Stomach (tissue), 9 donors: ENCODE results near the gene GRM4. TPM values are rescaled to one million over a fixed set of nuclear protein-coding genes. Genes with fewer than 3 reads are reported as not detected.

Experiments used
- DNase-seq, 2 donors: peaks; one replicate each; pipeline versions ENCODE4 v3.0.0 to v3.0.0-alpha.2; 2013 to 2019
- H3K27ac ChIP-seq, 5 donors: fragments of 200-600 bp in 4 of 5; sonication (generic) in 4 of 5; one replicate each; pipeline ENCODE4 v1.5.1; 2013 to 2019; ENCODE audit warnings: mild to moderate bottlenecking in 1 of 5, moderate library complexity in 1 of 5
- H3K27me3 ChIP-seq, 3 donors: fragments of 200-600 bp; sonication (generic); one replicate each; pipeline ENCODE4 v1.5.1; 2017 to 2019; ENCODE audit warnings: mixed run types in 1 of 3
- H3K36me3 ChIP-seq, 4 donors: fragments of 200-600 bp; sonication (generic); 1 replicate in 3 of 4; 2 replicates in 1 of 4; pipeline ENCODE4 v1.5.1; 2016 to 2019
- H3K4me1 ChIP-seq, 4 donors: fragments of 200-600 bp; sonication (generic); one replicate each; pipeline ENCODE4 v1.5.1; 2016 to 2019
- H3K4me3 ChIP-seq, 4 donors: fragments of 200-600 bp; sonication (generic) in 3 of 4; one replicate each; pipeline ENCODE4 v1.5.1; 2016 to 2019; ENCODE audit warnings: mild to moderate bottlenecking in 1 of 4
- H3K9me3 ChIP-seq, 4 donors: fragments of 200-600 bp; sonication (generic); one replicate each; pipeline ENCODE4 v1.5.1; 2016 to 2019
- EP300 ChIP-seq: sonication (generic); formaldehyde crosslinking; IDR thresholded peaks from one replicate; pipeline ENCODE4 v1.6.1; 2017; ENCODE audit warnings: antibody characterized with exemption
- POLR2A ChIP-seq, 4 donors: fragments of 450-650 bp; IDR thresholded peaks; one replicate each; pipeline ENCODE4 v1.6.1; 2016; ENCODE audit warnings: antibody characterized with exemption in 4 of 4, control low read depth in 2 of 4, mild to moderate bottlenecking in 1 of 4, moderate library complexity in 1 of 4
- POLR2AphosphoS5 ChIP-seq, 3 donors: sonication (generic); formaldehyde crosslinking; IDR thresholded peaks; one replicate each; pipeline ENCODE4 v1.6.1; 2016; ENCODE audit warnings: antibody characterized with exemption in 3 of 3
- WGBS, 5 donors: extraction: QIAGEN DNeasy Blood & Tissue Kit in 3 of 5; methylation state at CpG; one replicate each; pipeline versions ENCODE4 v1.1.5 to v1.1.7; 2013 to 2018; 5-methylcytosine and 5-hydroxymethylcytosine counted together
- intact Hi-C: fragments of 100-400 bp; cut with DNase I; formaldehyde crosslinking; loops from one replicate; pipeline ENCODE4 v1.15.1; 2023; ENCODE audit warnings: low total_unique reads
- polyA plus RNA-seq, 3 donors: library from polyadenylated mRNA; stranded (reverse); fragments of 200-250 nt; gene quantifications; one replicate each; pipeline ENCODE4 v1.2.3, GENCODE V29; 2013
- total RNA-seq, 5 donors: library from RNA; depleted of rRNA; stranded (reverse); fragments of >200 nt; gene quantifications; one replicate each; pipeline versions ENCODE4 v1.1.0 to v1.2.3, GENCODE V29; 2014 to 2016
- TF ChIP-seq, protein P1 (sequence below), 7 experiments: fragments of 450-650 bp in 4 of 7; fragments of 200-600 bp in 3 of 7; sonication (generic) in 3 of 7; IDR thresholded peaks; one replicate each; pipeline ENCODE4 v1.5.1; 2016 to 2019; ENCODE audit warnings: antibody characterized with exemption in 7 of 7, control low read depth in 2 of 7, mild to moderate bottlenecking in 1 of 7
- donor health status: healthy with polysubstance abuse.
- donor health status: Bipolar disorder and iron deficiency.
- donor health status: healthy.

Gene GRM4
- total and polyA plus RNA-seq, 8 donors, result 0.55 TPM; not detected in 7

DNA sequence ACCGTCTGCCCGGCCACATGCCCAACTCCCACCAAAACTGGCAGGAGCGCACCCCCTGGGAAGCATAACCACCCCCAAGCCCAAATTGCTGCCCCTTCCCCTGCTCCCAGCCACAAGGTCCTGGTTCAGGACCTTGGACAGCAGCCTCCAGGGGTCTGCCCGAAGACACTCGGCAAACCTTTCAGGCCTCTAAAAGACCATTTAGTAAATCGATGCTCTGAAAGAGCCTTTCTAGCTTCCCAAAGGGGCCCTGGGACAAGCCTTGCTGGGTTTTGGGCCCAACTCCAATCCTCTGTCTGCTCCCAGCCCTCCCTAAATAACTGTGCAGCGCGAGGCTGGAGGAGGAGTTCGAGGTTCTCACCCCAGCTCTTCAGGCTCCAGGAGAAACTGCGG lies 30.5 kb downstream of the GRM4 start:
- intact Hi-C loops, result no loop called here
- TF ChIP-seq POLR2A (IDR thresholded peaks at IDR 0.05), result no peak
- no peak for TF ChIP-seq EP300
- no peak for TF ChIP-seq POLR2AphosphoS5 (IDR thresholded peaks at IDR 0.05)
- TF ChIP-seq, protein P1, sequence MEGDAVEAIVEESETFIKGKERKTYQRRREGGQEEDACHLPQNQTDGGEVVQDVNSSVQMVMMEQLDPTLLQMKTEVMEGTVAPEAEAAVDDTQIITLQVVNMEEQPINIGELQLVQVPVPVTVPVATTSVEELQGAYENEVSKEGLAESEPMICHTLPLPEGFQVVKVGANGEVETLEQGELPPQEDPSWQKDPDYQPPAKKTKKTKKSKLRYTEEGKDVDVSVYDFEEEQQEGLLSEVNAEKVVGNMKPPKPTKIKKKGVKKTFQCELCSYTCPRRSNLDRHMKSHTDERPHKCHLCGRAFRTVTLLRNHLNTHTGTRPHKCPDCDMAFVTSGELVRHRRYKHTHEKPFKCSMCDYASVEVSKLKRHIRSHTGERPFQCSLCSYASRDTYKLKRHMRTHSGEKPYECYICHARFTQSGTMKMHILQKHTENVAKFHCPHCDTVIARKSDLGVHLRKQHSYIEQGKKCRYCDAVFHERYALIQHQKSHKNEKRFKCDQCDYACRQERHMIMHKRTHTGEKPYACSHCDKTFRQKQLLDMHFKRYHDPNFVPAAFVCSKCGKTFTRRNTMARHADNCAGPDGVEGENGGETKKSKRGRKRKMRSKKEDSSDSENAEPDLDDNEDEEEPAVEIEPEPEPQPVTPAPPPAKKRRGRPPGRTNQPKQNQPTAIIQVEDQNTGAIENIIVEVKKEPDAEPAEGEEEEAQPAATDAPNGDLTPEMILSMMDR (IDR thresholded peaks at IDR 0.05), result no peak

DNA sequence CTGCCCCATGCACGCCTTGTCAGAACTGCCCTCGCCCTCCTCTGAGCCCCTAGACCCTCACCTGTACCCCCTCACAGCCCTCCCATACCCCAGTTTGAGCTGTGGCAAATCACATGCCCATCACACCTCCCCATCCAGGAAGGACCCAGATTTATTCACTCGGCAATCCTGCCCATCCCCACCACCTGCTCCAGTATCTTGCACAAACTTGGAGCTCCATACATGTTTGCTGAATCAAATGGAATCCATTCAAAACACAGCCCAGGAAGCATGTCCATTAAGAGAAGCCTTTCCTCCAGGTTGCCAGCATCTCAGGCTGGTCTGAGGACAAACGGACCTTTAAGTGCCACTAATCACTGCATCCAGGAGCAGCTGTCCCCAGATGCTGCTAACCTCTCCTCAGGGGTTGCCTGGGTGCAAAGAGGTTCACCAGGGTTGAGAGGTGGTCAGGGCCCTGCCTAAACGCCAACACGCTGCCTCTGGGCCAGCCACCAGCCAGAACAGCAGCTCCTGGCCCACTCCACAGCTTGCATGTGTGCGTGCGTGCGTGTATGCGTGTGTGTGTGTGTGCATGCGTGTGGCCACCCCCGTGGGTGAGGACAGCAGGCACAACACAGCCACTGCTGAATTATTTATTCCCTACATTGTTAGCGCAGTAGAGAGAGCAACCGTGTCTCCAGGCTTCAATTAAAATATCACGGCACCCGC lies 31.0 kb downstream of the GRM4 start:
- DNase-seq, result no peak
- intact Hi-C loops, result no loop called here

More for the DNA sequence above, 30.5 kb downstream of the GRM4 start:
- 33 to 51% (median 44%) methylated on average over 10 of the region's 10 CpGs for WGBS, 5 donors
- H3K36me3 ChIP-seq, result no peaks in the 10 kb centered on the region
- peaks cover 0 to 70% (median 16%) of the 10 kb centered on the region in 3 donors for H3K27me3 ChIP-seq
- no peak overlapping the region for H3K27ac ChIP-seq
- peak in 1 of 2 donors; percentile 76 for DNase-seq
- no peaks in the 10 kb centered on the region for H3K9me3 ChIP-seq
- H3K4me1 ChIP-seq, result no peaks in the 10 kb centered on the region
- no peak overlapping the region for H3K4me3 ChIP-seq

DNA sequence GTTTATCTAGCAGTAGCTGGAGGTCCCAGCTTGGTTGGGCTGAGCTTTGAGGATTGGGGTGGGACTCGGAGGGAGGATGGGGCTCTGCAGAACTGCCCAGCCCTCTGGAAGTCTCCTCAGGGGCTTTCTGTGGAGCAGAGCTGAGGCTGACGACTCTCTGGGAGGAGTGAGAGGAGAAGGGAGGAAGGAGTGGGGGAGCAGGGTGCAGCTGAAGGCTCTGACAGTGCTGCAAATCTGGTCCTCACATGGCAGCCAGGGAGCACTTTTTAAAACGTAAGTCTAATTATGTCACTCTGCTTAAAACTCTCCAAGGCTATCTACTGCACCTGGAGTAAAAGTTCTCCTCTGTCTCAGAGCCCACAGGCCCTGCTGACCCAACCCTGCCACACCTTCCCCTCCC lies 32.4 kb downstream of the GRM4 start:
- H3K27me3 ChIP-seq, result peaks cover 0 to 76% (median 17%) of the 10 kb centered on the region in 3 donors
- WGBS, 5 donors, result 30 to 51% (median 39%) methylated on average over 3 of the region's 3 CpGs
- no peaks in the 10 kb centered on the region for H3K9me3 ChIP-seq
- H3K4me3 ChIP-seq, result no peak overlapping the region
- H3K4me1 ChIP-seq, result no peaks in the 10 kb centered on the region
- no peak overlapping the region for H3K27ac ChIP-seq
- intact Hi-C loops, result no loop called here
- TF ChIP-seq, protein P1 (IDR thresholded peaks at IDR 0.05), result no peak
- TF ChIP-seq EP300 (no peak), POLR2AphosphoS5 (IDR thresholded peaks at IDR 0.05) (no peak), POLR2A (IDR thresholded peaks at IDR 0.05) (no peak)
- no peaks in the 10 kb centered on the region for H3K36me3 ChIP-seq
- DNase-seq, result no peak

More for the DNA sequence above, 31.0 kb downstream of the GRM4 start:
- Histone ChIP-seq H3K9me3 (no peaks in the 10 kb centered on the region), H3K4me1 (no peaks in the 10 kb centered on the region), H3K27ac (no peak overlapping the region), H3K4me3 (no peak overlapping the region), H3K36me3 (no peaks in the 10 kb centered on the region), H3K27me3 (peaks cover 0 to 75% (median 17%) of the 10 kb centered on the region in 3 donors)
- WGBS, 5 donors, result 62 to 73% (median 67%) methylated on average over 13 to 16 of the region's 16 CpGs
- no peak for TF ChIP-seq POLR2AphosphoS5 (IDR thresholded peaks at IDR 0.05)
- no peak for TF ChIP-seq POLR2A (IDR thresholded peaks at IDR 0.05)

DNA sequence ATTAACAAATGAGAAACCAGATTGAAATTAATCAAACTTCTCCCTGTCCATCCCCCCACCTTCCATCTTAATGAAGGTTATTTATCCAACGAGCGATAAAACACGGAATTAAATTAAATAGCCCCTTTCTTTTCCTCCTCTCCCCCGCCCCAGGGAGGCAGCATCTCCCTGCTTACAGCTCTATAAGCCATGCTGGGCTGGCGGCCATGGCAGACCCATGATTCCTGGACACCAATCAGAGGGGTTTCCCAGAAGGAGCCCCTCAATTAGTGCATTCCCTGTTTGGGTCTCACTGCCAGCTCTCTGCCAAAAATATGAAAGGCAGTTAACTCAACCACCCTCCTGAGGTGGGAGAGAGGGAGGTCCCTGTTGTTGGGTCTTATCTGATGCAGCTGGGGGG lies 33.8 kb downstream of the GRM4 start:
- H3K36me3 ChIP-seq, result no peaks in the 10 kb centered on the region
- no peaks in the 10 kb centered on the region for H3K9me3 ChIP-seq
- no peak for DNase-seq
- WGBS, 5 donors, result 50 to 62% (median 59%) methylated on average over 4 to 5 of the region's 5 CpGs
- peaks cover 0 to 70% (median 17%) of the 10 kb centered on the region in 3 donors for H3K27me3 ChIP-seq
- TF ChIP-seq EP300 (no peak), POLR2AphosphoS5 (IDR thresholded peaks at IDR 0.05) (no peak), POLR2A (IDR thresholded peaks at IDR 0.05) (no peak)
- TF ChIP-seq, protein P1 (IDR thresholded peaks at IDR 0.05), result no peak
- no peak overlapping the region for H3K4me3 ChIP-seq
- H3K4me1 ChIP-seq, result no peaks in the 10 kb centered on the region
- intact Hi-C loops, result no loop called here
- H3K27ac ChIP-seq, result no peak overlapping the region

DNA sequence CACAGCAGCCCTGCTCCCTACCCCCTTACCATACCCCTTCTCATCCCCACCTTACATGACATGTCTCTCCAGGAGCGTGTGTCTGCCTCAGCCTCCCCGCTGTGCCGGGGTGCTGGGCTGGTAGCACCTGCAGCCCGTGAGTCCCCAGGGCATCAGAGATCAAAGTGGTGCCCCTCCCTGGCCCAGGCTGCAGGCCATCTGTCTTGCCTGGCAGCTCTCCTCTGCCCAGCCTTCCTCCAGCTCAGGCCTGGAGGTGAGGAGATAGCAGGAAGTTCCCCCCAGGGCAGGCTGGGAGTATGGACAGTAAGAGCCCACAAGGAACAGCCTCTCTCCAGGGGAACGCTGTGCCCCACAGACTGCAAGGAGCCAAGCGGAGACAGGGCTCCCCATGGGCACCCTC lies 35.3 kb downstream of the GRM4 start:
- no peak for DNase-seq
- WGBS, 5 donors, result 54 to 64% (median 59%) methylated on average over 6 of the region's 6 CpGs; no CpG with 5 or more reads in 1 of the 5 donors
- Histone ChIP-seq H3K4me3 (no peak overlapping the region), H3K9me3 (no peaks in the 10 kb centered on the region), H3K36me3 (no peaks in the 10 kb centered on the region), H3K4me1 (no peaks in the 10 kb centered on the region), H3K27me3 (peaks cover 0 to 66% (median 17%) of the 10 kb centered on the region in 3 donors), H3K27ac (no peak overlapping the region)
- TF ChIP-seq EP300, result no peak
- TF ChIP-seq, protein P1 (IDR thresholded peaks at IDR 0.05), result no peak
- no peak for TF ChIP-seq POLR2A (IDR thresholded peaks at IDR 0.05)
- TF ChIP-seq POLR2AphosphoS5 (IDR thresholded peaks at IDR 0.05), result no peak
- intact Hi-C loops, result no loop called here
